ENCODE results near the gene NDUFA13.

NDUFA13 gene

GRCh38 chr19:19490214-19490968 is 25.6 kb upstream of the NDUFA13 start:
- Histone ChIP-seq H3K79me2 (ENCODE audit: control insufficient read depth, insufficient read depth, low read length, unreplicated experiment) (peaks cover 20% of the 10 kb centered on the region), H3K4me3 (ENCODE audit: low read depth, low read length) (no peak overlapping the region; the same call in 1 of the 2 replicates), H3K27me3 (ENCODE audit: insufficient read depth, low read length) (no peaks in the 10 kb centered on the region), H3K4me1 (ENCODE audit: control insufficient read depth, insufficient read depth, low read length, unreplicated experiment) (peaks cover 27% of the 10 kb centered on the region), H3K27ac (ENCODE audit: low read depth, low read length) (peak overlapping the region; percentile 96), H2AFZ (ENCODE audit: low read length, unreplicated experiment) (no peak overlapping the region), H3K36me3 (ENCODE audit: insufficient read depth, low read length) (no peaks in the 10 kb centered on the region)

DNA sequence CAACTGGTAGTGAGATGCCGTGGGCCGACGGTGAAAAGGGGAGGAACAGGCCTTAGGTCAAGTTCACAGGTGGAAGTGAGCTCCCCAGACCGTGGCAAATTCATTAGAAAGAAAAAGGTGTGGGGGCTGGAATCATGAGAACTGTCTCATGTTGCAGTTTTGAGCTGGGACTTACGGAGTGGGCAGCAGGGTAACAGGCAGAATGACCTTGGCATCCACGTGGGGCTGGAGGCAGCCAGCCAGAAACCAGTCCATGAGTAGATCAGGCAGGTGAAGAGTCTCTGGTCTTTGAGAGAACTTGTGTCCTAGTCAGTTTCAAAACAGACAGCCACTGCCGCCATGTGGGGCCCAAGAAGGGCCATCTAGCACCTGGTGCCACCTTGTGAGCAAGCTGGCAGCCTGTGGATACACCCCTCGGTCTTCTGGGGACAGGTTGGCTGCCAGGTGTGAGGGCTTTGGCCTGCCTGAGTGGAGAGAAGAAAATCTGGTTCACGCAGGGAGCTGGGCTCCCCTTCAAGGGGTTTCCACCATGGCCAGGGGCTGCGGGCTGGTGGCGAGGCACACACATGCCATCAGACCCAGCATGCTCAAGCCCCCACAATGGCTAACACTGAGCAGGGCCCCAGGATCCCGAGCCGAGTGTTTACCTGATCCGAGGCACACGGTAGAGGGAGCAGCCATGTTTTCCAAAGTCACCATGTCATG is 24.6 kb upstream of the NDUFA13 start:
- Histone ChIP-seq H3K79me2 (ENCODE audit: control insufficient read depth, insufficient read depth, low read length, unreplicated experiment) (peaks cover 19% of the 10 kb centered on the region), H3K4me1 (ENCODE audit: control insufficient read depth, insufficient read depth, low read length, unreplicated experiment) (peaks cover 23% of the 10 kb centered on the region), H3K27me3 (ENCODE audit: insufficient read depth, low read length) (no peaks in the 10 kb centered on the region), H3K27ac (ENCODE audit: low read depth, low read length) (no peak overlapping the region), H3K36me3 (ENCODE audit: insufficient read depth, low read length) (no peaks in the 10 kb centered on the region), H3K4me3 (ENCODE audit: low read depth, low read length) (no peak overlapping the region), H2AFZ (ENCODE audit: low read length, unreplicated experiment) (no peak overlapping the region)

DNA sequence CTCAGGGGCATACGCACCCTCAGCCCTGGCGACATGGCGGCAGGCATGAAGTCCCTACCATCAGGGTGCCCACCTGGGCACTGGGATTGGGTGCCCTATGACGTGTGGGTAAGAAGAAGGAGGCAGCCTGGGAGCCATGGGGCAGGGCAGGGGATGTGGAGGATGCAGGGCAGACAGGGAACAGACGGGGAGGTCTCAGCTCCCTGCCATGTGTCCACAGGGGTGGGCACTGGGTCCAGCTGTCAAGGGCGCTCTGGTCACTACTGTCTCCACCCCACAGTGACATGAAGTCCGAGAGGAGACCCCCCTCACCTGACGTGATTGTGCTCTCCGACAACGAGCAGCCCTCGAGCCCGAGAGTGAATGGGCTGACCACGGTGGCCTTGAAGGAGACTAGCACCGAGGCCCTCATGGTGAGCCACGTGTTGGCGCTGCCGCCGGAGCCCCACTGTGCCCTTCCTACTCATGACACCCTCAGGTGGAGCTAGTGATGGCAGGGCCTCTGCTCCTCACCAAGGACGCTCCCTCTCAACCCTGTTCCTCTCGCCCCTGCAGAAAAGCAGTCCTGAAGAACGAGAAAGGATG is 23.9 kb upstream of the NDUFA13 start:
- Histone ChIP-seq H3K27me3 (ENCODE audit: insufficient read depth, low read length) (no peaks in the 10 kb centered on the region), H3K4me1 (ENCODE audit: control insufficient read depth, insufficient read depth, low read length, unreplicated experiment) (peaks cover 23% of the 10 kb centered on the region), H3K79me2 (ENCODE audit: control insufficient read depth, insufficient read depth, low read length, unreplicated experiment) (peaks cover 14% of the 10 kb centered on the region), H3K4me3 (ENCODE audit: low read depth, low read length) (no peak overlapping the region), H3K27ac (ENCODE audit: low read depth, low read length) (no peak overlapping the region), H3K36me3 (ENCODE audit: insufficient read depth, low read length) (no peaks in the 10 kb centered on the region), H2AFZ (ENCODE audit: low read length, unreplicated experiment) (no peak overlapping the region)

- no peak overlapping the region for H3K27ac ChIP-seq (ENCODE audit: low read depth, low read length)
- peaks cover 11% of the 10 kb centered on the region for H3K4me1 ChIP-seq (ENCODE audit: control insufficient read depth, insufficient read depth, low read length, unreplicated experiment)
- no peaks in the 10 kb centered on the region for H3K27me3 ChIP-seq (ENCODE audit: insufficient read depth, low read length)
- no peak overlapping the region for H3K4me3 ChIP-seq (ENCODE audit: low read depth, low read length)
- H2AFZ ChIP-seq (ENCODE audit: low read length, unreplicated experiment), result no peak overlapping the region
- peaks cover 8% of the 10 kb centered on the region for H3K79me2 ChIP-seq (ENCODE audit: control insufficient read depth, insufficient read depth, low read length, unreplicated experiment)
- H3K36me3 ChIP-seq (ENCODE audit: insufficient read depth, low read length), result no peaks in the 10 kb centered on the region
These were observed 22.0 kb upstream of the NDUFA13 start for GRCh38 chr19:19493841-19494546.

DNA sequence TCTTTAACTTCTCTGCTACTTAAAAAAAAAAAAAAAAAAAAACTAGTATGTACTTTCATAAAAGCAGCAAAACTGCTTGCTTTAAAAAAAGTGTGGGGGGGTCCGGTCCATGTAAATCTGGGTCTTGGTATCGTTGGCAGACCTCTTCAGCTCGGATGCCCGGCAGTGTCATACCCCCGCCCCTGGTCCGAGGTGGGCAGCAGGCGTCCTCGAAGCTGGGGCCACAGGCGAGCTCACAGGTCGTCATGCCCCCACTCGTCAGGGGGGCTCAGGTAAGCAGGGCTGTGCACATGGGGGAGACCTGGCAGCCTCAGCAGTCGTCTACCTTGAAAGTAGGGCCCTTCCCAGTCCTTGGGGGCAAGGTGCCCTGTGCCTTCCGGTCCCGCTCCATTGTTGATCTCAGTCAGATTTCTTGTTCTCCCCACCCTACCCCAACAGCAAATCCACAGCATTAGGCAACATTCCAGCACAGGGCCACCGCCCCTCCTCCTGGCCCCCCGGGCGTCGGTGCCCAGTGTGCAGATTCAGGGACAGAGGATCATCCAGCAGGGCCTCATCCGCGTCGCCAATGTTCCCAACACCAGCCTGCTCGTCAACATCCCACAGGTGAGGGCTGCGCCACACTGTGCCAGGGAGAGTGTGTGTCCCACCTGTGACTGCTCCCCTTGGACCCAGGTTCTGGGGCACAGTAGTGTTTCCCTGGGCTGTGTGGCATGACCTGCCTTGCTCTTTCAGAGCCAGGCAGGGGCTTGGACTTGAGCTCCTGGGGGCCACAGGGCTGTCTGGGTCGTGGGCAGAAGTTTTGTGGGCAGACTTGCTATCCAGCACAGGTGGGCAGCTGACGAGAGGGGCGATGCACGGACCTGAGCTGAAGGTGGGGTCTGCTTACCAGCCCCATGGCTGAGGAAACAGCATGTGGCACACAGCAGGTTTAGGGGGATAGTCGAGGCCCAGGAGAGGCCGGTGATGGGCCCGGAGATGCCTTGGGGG is 20.1 kb upstream of the NDUFA13 start:
- Histone ChIP-seq H3K27ac (ENCODE audit: low read depth, low read length) (no peak overlapping the region), H3K27me3 (ENCODE audit: insufficient read depth, low read length) (no peaks in the 10 kb centered on the region), H3K4me1 (ENCODE audit: control insufficient read depth, insufficient read depth, low read length, unreplicated experiment) (no peaks in the 10 kb centered on the region), H3K36me3 (ENCODE audit: insufficient read depth, low read length) (no peaks in the 10 kb centered on the region), H3K4me3 (ENCODE audit: low read depth, low read length) (no peak overlapping the region), H2AFZ (ENCODE audit: low read length, unreplicated experiment) (no peak overlapping the region), H3K79me2 (ENCODE audit: control insufficient read depth, insufficient read depth, low read length, unreplicated experiment) (peaks cover 5% of the 10 kb centered on the region)

GRCh38 chr19:19498255-19498991 is 17.6 kb upstream of the NDUFA13 start:
- no peak overlapping the region for H3K27ac ChIP-seq (ENCODE audit: low read depth, low read length)
- no peaks in the 10 kb centered on the region for H3K4me1 ChIP-seq (ENCODE audit: control insufficient read depth, insufficient read depth, low read length, unreplicated experiment)
- no peaks in the 10 kb centered on the region for H3K27me3 ChIP-seq (ENCODE audit: insufficient read depth, low read length)
- no peaks in the 10 kb centered on the region for H3K79me2 ChIP-seq (ENCODE audit: control insufficient read depth, insufficient read depth, low read length, unreplicated experiment)
- H2AFZ ChIP-seq (ENCODE audit: low read length, unreplicated experiment), result no peak overlapping the region
- H3K36me3 ChIP-seq (ENCODE audit: insufficient read depth, low read length), result no peaks in the 10 kb centered on the region
- no peak overlapping the region for H3K4me3 ChIP-seq (ENCODE audit: low read depth, low read length)

GRCh38 chr19:19499272-19499995 is 16.6 kb upstream of the NDUFA13 start:
- Histone ChIP-seq H3K27ac (ENCODE audit: low read depth, low read length) (no peak overlapping the region), H3K4me3 (ENCODE audit: low read depth, low read length) (no peak overlapping the region), H3K4me1 (ENCODE audit: control insufficient read depth, insufficient read depth, low read length, unreplicated experiment) (no peaks in the 10 kb centered on the region), H3K36me3 (ENCODE audit: insufficient read depth, low read length) (no peaks in the 10 kb centered on the region), H3K79me2 (ENCODE audit: control insufficient read depth, insufficient read depth, low read length, unreplicated experiment) (no peaks in the 10 kb centered on the region), H2AFZ (ENCODE audit: low read length, unreplicated experiment) (no peak overlapping the region), H3K27me3 (ENCODE audit: insufficient read depth, low read length) (no peaks in the 10 kb centered on the region)

- Histone ChIP-seq H3K36me3 (ENCODE audit: insufficient read depth, low read length) (no peaks in the 10 kb centered on the region), H3K27ac (ENCODE audit: low read depth, low read length) (no peak overlapping the region), H3K4me3 (ENCODE audit: low read depth, low read length) (no peak overlapping the region), H3K79me2 (ENCODE audit: control insufficient read depth, insufficient read depth, low read length, unreplicated experiment) (no peaks in the 10 kb centered on the region), H3K27me3 (ENCODE audit: insufficient read depth, low read length) (no peaks in the 10 kb centered on the region), H3K4me1 (ENCODE audit: control insufficient read depth, insufficient read depth, low read length, unreplicated experiment) (no peaks in the 10 kb centered on the region), H2AFZ (ENCODE audit: low read length, unreplicated experiment) (no peak overlapping the region)
These were observed 14.9 kb upstream of the NDUFA13 start for GRCh38 chr19:19500975-19501644.

- Histone ChIP-seq H3K4me3 (ENCODE audit: low read depth, low read length) (no peak overlapping the region), H3K79me2 (ENCODE audit: control insufficient read depth, insufficient read depth, low read length, unreplicated experiment) (no peaks in the 10 kb centered on the region), H3K4me1 (ENCODE audit: control insufficient read depth, insufficient read depth, low read length, unreplicated experiment) (no peaks in the 10 kb centered on the region), H2AFZ (ENCODE audit: low read length, unreplicated experiment) (no peak overlapping the region), H3K36me3 (ENCODE audit: insufficient read depth, low read length) (no peaks in the 10 kb centered on the region), H3K27me3 (ENCODE audit: insufficient read depth, low read length) (no peaks in the 10 kb centered on the region), H3K27ac (ENCODE audit: low read depth, low read length) (no peak overlapping the region)
These were observed 14.2 kb upstream of the NDUFA13 start for GRCh38 chr19:19501798-19502197.

All from ACC112 (cell line).